LNCAP (cell line): Measurements from ENCODE around the gene TSNAX.

Experiments
- CTCF ChIP-seq: fragments of 450-650 bp; IDR thresholded peaks from 2 replicates; pipeline ENCODE4 v1.5.1; 2017; ENCODE audit warnings: mild to moderate bottlenecking

Gene TSNAX

GRCh38 chr1:231508941-231509340 lies 19.5 kb upstream of the TSNAX start:
- no peak for TF ChIP-seq CTCF

GRCh38 chr1:231512147-231512698 lies 16.2 kb upstream of the TSNAX start:
- no peak for TF ChIP-seq CTCF

DNA sequence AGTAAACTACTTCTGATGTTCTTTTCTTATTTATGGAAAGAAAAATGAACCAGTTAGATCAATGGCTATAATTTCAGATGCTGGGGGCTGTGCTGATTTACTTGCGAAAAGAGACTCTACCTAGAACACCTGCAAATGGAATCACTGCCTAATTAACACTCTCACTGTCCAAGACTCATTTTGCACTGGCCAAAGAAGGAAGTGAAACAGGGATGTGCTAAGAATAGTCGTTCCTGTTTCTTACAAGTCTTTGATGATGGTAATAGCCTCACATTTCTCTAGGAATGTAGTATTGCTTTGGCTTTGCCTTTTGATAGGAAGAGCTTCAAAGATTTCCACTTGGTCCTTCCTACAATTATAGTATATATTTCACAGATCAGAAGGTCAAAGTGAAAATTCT lies 12.7 kb upstream of the TSNAX start:
- TF ChIP-seq CTCF = no peak

DNA sequence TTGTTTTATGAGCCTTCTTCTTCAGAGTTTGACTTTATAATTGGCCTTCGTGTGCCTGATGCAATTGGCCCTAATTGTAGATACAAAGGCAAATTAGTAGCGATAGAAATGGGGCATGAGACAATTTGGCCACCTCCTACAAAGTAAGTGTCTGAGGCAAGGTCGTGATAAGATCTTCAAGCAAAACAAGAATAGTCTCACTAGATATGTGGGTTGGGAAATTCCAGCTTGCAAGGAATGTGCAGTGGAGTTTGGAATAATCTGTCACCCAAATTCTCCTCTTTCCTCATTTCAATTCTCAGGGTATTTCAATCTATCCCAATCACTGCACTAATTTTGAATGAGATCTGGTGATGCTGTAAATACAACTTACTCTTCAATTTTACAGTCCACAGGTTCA lies 11.4 kb upstream of the TSNAX start:
- no peak for TF ChIP-seq CTCF

- TF ChIP-seq CTCF = no peak
Observed at GRCh38 chr1:231518485-231519034, 9.9 kb upstream of the TSNAX start.

DNA sequence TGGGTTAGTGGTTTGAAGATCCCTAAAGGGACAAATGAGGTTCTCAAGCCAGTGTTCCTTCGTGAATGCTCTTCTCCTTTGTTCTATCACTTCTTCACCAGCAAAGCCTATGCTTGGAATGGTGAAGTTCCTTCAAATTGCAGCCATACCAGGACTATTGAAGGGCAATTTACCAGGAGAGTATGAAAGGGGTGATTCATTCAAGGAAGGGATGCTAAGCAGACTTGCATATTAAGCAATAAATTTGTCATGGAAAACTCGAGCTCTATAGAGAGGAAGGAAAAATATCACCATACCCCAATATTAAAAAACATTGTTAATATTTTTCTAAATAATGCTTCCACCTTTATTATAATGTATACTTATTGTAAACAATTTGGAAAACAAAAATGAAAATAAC lies 9.3 kb upstream of the TSNAX start:
- TF ChIP-seq CTCF = no peak

GRCh38 chr1:231522038-231522437 lies 6.4 kb upstream of the TSNAX start:
- no peak for TF ChIP-seq CTCF
